Activated T-helper 9 cell treated with anti-CD3 and anti-CD28 coated beads, Interleukin-2, amount 50 U/mL, for 16 hours (primary cell): ENCODE results near the gene ACSF2.
A peak's percentile ranks its signal among the peaks of the same experiment; 100 is the strongest.
"Not testable (repeated sequence)": the region's sequence is repeated elsewhere in the genome, so short reads cannot be mapped to it uniquely, and the experiment has no call there.

Experiments used
- DNase-seq: peaks from one replicate; pipeline ENCODE4 v3.0.0-alpha.2; 2020; ENCODE audit warnings: low read depth

ACSF2 gene

GRCh38 chr17:50425682-50426471 is at the start of gene ACSF2:
Gene ACSF2, plus strand, starts transcription at chr17:50426218. Its CDS starts 44 bp downstream, at chr17:50426262.
- DNase-seq, result peak; percentile 63

- DNase-seq, result no peak
Observed at GRCh38 chr17:50379351-50380132, 46.5 kb upstream of the ACSF2 start.

- no peak for DNase-seq
Observed at GRCh38 chr17:50380369-50381259, 45.4 kb upstream of the ACSF2 start.

GRCh38 chr17:50381260-50381815 is 44.7 kb upstream of the ACSF2 start:
- no peak for DNase-seq

GRCh38 chr17:50381920-50382319 is 44.1 kb upstream of the ACSF2 start:
- DNase-seq, result no peak

- DNase-seq, result no peak
Observed at GRCh38 chr17:50382931-50383330, 43.1 kb upstream of the ACSF2 start.

GRCh38 chr17:50386510-50386909 is 39.5 kb upstream of the ACSF2 start:
- DNase-seq, result no peak

- DNase-seq, result no peak
Observed at GRCh38 chr17:50388728-50389127, 37.3 kb upstream of the ACSF2 start.

GRCh38 chr17:50389534-50389933 is 36.5 kb upstream of the ACSF2 start:
- DNase-seq, result no peak

- DNase-seq, result no peak
Observed at GRCh38 chr17:50392621-50393020, 33.4 kb upstream of the ACSF2 start.

- DNase-seq, result no peak
Observed at GRCh38 chr17:50393700-50394099, 32.3 kb upstream of the ACSF2 start.

- DNase-seq, result no peak
Observed at GRCh38 chr17:50394711-50395110, 31.3 kb upstream of the ACSF2 start.

- peak; percentile 20 for DNase-seq
Observed at GRCh38 chr17:50396261-50397110, 29.5 kb upstream of the ACSF2 start.

GRCh38 chr17:50397111-50397918 is 28.7 kb upstream of the ACSF2 start, which contains the start of gene LRRC59:
Gene LRRC59, minus strand, starts transcription at chr17:50397523. Its CDS starts 206 bp downstream, at chr17:50397317.
- DNase-seq, result peak; percentile 89

- no peak for DNase-seq
Observed at GRCh38 chr17:50397919-50398285, 28.1 kb upstream of the ACSF2 start.

GRCh38 chr17:50398672-50399071 is 27.3 kb upstream of the ACSF2 start:
- DNase-seq, result not testable (repeated sequence)

GRCh38 chr17:50399591-50399990 is 26.4 kb upstream of the ACSF2 start:
- not testable (repeated sequence) for DNase-seq

GRCh38 chr17:50405351-50405750 is 20.7 kb upstream of the ACSF2 start:
- DNase-seq, result not testable (repeated sequence)

GRCh38 chr17:50406578-50406977 is 19.4 kb upstream of the ACSF2 start:
- no peak for DNase-seq

GRCh38 chr17:50407921-50408320 is 18.1 kb upstream of the ACSF2 start:
- DNase-seq, result no peak
